Neural cell (in vitro differentiated cells): ENCODE measurements around the gene SLC10A4. TPM values are rescaled to one million over a fixed set of nuclear protein-coding genes. Genes with fewer than 3 reads are reported as not detected.
"Not testable (repeated sequence)": the region's sequence is repeated elsewhere in the genome, so short reads cannot be mapped to it uniquely, and the experiment has no call there.

Experiments
- H2AFZ ChIP-seq: fragments of 200-600, 300-800 bp; sonication (generic), shearing (Covaris generic); 2 replicates; pipeline ENCODE4 v1.6.0; 2014; ENCODE audit warnings: low read depth, mild to moderate bottlenecking, antibody characterized with exemption, low read length, moderate library complexity
- H3F3A ChIP-seq: fragments of 200-600 bp; shearing (Covaris generic); 2 replicates; pipeline ENCODE4 v1.6.1; 2016; ENCODE audit warnings: mild to moderate bottlenecking, moderate library complexity, mixed read lengths, antibody characterized with exemption, low read length; ENCODE audit not compliant: insufficient read depth, poor library complexity, severe bottlenecking
- H3K27ac ChIP-seq: fragments of 200-600, 300-800 bp; sonication (generic), shearing (Covaris generic); 2 replicates; pipeline ENCODE4 v1.5.1; 2014; ENCODE audit warnings: mild to moderate bottlenecking, low read length, moderate library complexity
- H3K27me3 ChIP-seq: fragments of 300-800, 200-600 bp; sonication (generic), shearing (Covaris generic); 2 replicates; pipeline ENCODE4 v1.6.0; 2014; ENCODE audit warnings: mild to moderate bottlenecking, low read depth, low read length, moderate library complexity; ENCODE audit not compliant: insufficient read depth
- H3K36me3 ChIP-seq: fragments of 300-800, 200-600 bp; sonication (generic), shearing (Covaris generic); 2 replicates; pipeline ENCODE4 v1.5.1; 2014; ENCODE audit warnings: mild to moderate bottlenecking, antibody characterized with exemption, low read length, moderate library complexity; ENCODE audit not compliant: insufficient read depth
- H3K4me2 ChIP-seq: fragments of 300-800, 200-600 bp; sonication (generic), shearing (Covaris generic); 2 replicates; pipeline ENCODE4 v1.6.0; 2014; ENCODE audit warnings: mild to moderate bottlenecking, low read length
- H3K4me3 ChIP-seq: fragments of 300-800, 200-600 bp; sonication (generic), shearing (Covaris generic); 2 replicates; pipeline ENCODE4 v1.5.1; 2014; ENCODE audit warnings: mild to moderate bottlenecking, low read length, moderate library complexity
- H3K79me2 ChIP-seq: fragments of 200-600 bp; shearing (Covaris generic); replicated peaks from 2 replicates; pipeline ENCODE4 v1.6.0; 2014; ENCODE audit warnings: mild to moderate bottlenecking, low read length, moderate library complexity; ENCODE audit not compliant: insufficient read depth
- H3K9ac ChIP-seq: fragments of 300-800, 200-600 bp; sonication (generic), shearing (Covaris generic); 2 replicates; pipeline ENCODE4 v1.6.1; 2016; ENCODE audit warnings: mild to moderate bottlenecking, low read length, mixed read lengths
- H3K9me2 ChIP-seq: fragments of 200-600 bp; shearing (Covaris generic); 2 replicates; pipeline ENCODE4 v1.6.1; 2016; ENCODE audit warnings: mild to moderate bottlenecking, low read length, mixed read lengths; ENCODE audit not compliant: insufficient read depth
- H3K9me3 ChIP-seq: fragments of 200-600, 300-800 bp; sonication (generic), shearing (Covaris generic); 2 replicates; pipeline ENCODE4 v1.6.1; 2016; ENCODE audit warnings: mild to moderate bottlenecking, mixed run types, low read length, moderate library complexity, mixed read lengths
- H4K20me1 ChIP-seq: fragments of 200-600 bp; shearing (Covaris generic); 2 replicates; pipeline ENCODE4 v1.6.1; 2016; ENCODE audit warnings: mild to moderate bottlenecking, mixed run types; ENCODE audit not compliant: insufficient read depth
- EP300 ChIP-seq: fragments of 450-650 bp; conservative IDR thresholded peaks from 2 replicates; pipeline ENCODE4 v1.6.1; 2014; ENCODE audit warnings: antibody characterized with exemption, mild to moderate bottlenecking, moderate library complexity; ENCODE audit not compliant: poor library complexity, severe bottlenecking
- EZH2 ChIP-seq: fragments of 200-600, 300-800 bp; shearing (Covaris generic), sonication (generic); IDR thresholded peaks from 2 replicates; pipeline ENCODE4 v1.6.1; 2014; ENCODE audit warnings: antibody characterized with exemption, low read length, borderline replicate concordance, mild to moderate bottlenecking; ENCODE audit not compliant: insufficient read depth, poor library complexity, severe bottlenecking
- MXI1 ChIP-seq: fragments of 450-650 bp; conservative IDR thresholded peaks from 2 replicates; pipeline ENCODE4 v1.6.1; 2014; ENCODE audit warnings: antibody characterized with exemption, mild to moderate bottlenecking; ENCODE audit not compliant: poor library complexity, severe bottlenecking
- POLR2AphosphoS5 ChIP-seq: IDR thresholded peaks from 2 replicates; pipeline ENCODE4 v1.6.1; 2012
- RAD21 ChIP-seq: fragments of 450-650 bp; conservative IDR thresholded peaks from 2 replicates; pipeline ENCODE4 v1.6.1; 2014; ENCODE audit warnings: antibody characterized with exemption, mild to moderate bottlenecking, moderate library complexity
- SMC3 ChIP-seq: fragments of 450-650 bp; conservative IDR thresholded peaks from 2 replicates; pipeline ENCODE4 v1.6.1; 2014; ENCODE audit warnings: antibody characterized with exemption, mild to moderate bottlenecking, moderate library complexity; ENCODE audit not compliant: poor library complexity
- TAF1 ChIP-seq: IDR thresholded peaks from 2 replicates; pipeline ENCODE4 v1.6.1; 2012; ENCODE audit warnings: low read depth
- polyA plus RNA-seq: library from polyadenylated mRNA; depleted of rRNA; stranded (reverse); fragments of >200 nt; gene quantifications from 2 replicates; pipeline ENCODE4 v1.2.3, GENCODE V29; 2014
- TF ChIP-seq, protein P1 (sequence below): fragments of 450-650 bp; IDR thresholded peaks from 2 replicates; pipeline ENCODE4 v1.5.1; 2014; ENCODE audit warnings: antibody characterized with exemption, mild to moderate bottlenecking, moderate library complexity; ENCODE audit not compliant: poor library complexity, severe bottlenecking
- TF ChIP-seq, protein P2 (sequence below): IDR thresholded peaks from 2 replicates; pipeline ENCODE4 v1.6.1; 2012; ENCODE audit warnings: borderline replicate concordance

The SLC10A4 gene
- polyA plus RNA-seq, 1 donor from 2014 or later, result 14.5 TPM

DNA sequence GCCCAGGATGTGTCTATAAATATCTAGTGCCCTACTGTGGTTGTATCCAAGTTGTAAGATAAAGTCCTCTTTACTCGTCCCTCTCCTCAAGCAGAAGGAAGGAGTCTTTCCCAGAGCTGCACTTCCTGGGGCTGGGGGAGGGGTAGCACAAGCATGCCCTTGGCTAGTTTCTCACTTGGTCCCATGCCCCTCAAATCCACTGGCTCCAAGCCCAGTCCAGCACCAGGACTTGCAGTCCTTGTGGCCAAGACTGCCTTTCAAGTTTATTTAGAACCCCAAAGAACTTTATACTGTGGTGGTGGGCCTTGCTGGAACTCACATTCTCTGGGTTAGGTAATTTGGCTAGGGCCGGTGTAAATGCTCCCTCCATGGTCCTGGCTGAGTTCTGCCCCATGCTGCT lies 43.2 kb upstream of the SLC10A4 start:
- H3K27ac ChIP-seq, result no peak overlapping the region
- no peaks in the 10 kb centered on the region for H4K20me1 ChIP-seq
- H3K36me3 ChIP-seq, result no peaks in the 10 kb centered on the region
- H3K9me2 ChIP-seq, result no peaks in the 10 kb centered on the region
- no peak overlapping the region for H2AFZ ChIP-seq
- no peaks in the 10 kb centered on the region for H3K79me2 ChIP-seq
- H3K9ac ChIP-seq, result no peak overlapping the region
- H3K4me3 ChIP-seq, result no peak overlapping the region
- H3K4me2 ChIP-seq, result no peak overlapping the region
- H3F3A ChIP-seq, result no peaks in the 10 kb centered on the region
- no peaks in the 10 kb centered on the region for H3K27me3 ChIP-seq
- H3K9me3 ChIP-seq, result no peaks in the 10 kb centered on the region
- TF ChIP-seq RAD21, result no peak

DNA sequence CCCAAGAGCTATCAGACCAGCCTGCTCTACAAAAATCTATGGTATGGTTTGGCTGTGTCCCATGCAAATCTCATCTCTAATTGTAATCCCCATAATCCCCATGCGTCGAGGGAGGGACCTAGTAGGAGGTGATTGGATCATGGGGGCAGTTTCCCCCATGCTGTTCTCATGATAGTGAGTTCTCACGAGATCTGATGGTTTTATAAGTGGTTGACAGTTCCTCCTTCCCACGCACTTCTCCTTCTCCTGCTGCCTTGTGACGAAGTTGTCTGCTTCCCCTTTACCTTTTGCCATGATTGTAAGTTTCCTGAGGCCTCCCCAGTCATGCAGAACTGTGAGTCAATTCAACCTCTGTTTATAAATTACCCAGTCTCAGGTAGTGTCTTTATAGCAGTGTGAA lies 42.2 kb upstream of the SLC10A4 start:
- not testable (repeated sequence) for H3K9ac ChIP-seq, H3K9me3 ChIP-seq, H4K20me1 ChIP-seq, H3K4me3 ChIP-seq, H3K9me2 ChIP-seq, H3K4me2 ChIP-seq, H3K27me3 ChIP-seq, H3K36me3 ChIP-seq, H3K27ac ChIP-seq, H3F3A ChIP-seq, H3K79me2 ChIP-seq, H2AFZ ChIP-seq

DNA sequence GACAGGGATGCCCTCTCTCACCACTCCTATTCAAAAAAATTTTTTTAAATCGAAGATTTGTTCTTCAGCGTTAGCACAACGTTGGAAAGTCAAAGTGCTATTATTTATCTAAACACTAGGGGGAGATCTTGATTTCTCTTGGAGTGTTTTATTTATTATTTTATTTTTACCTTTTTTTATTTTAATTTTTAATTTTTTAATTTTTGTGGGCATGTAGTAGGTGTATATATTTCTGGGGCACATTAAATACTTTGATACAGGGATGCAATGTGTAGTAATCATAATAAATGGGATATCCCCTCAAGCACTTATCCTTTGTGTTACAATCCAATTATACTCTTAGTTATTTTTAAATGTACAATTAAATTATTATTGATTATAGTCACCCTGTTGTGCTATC lies 37.4 kb upstream of the SLC10A4 start:
- H3K27ac ChIP-seq, result no peak overlapping the region
- H3K9ac ChIP-seq, result no peak overlapping the region
- no peaks in the 10 kb centered on the region for H3K9me3 ChIP-seq
- TF ChIP-seq RAD21 (peak; percentile 41), POLR2AphosphoS5 (no peak), MXI1 (no peak), TAF1 (no peak), SMC3 (peak; percentile 32), EP300 (no peak), EZH2 (no peak)
- TF ChIP-seq, protein P1, sequence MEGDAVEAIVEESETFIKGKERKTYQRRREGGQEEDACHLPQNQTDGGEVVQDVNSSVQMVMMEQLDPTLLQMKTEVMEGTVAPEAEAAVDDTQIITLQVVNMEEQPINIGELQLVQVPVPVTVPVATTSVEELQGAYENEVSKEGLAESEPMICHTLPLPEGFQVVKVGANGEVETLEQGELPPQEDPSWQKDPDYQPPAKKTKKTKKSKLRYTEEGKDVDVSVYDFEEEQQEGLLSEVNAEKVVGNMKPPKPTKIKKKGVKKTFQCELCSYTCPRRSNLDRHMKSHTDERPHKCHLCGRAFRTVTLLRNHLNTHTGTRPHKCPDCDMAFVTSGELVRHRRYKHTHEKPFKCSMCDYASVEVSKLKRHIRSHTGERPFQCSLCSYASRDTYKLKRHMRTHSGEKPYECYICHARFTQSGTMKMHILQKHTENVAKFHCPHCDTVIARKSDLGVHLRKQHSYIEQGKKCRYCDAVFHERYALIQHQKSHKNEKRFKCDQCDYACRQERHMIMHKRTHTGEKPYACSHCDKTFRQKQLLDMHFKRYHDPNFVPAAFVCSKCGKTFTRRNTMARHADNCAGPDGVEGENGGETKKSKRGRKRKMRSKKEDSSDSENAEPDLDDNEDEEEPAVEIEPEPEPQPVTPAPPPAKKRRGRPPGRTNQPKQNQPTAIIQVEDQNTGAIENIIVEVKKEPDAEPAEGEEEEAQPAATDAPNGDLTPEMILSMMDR, result peak; percentile 50
- TF ChIP-seq, protein P2, sequence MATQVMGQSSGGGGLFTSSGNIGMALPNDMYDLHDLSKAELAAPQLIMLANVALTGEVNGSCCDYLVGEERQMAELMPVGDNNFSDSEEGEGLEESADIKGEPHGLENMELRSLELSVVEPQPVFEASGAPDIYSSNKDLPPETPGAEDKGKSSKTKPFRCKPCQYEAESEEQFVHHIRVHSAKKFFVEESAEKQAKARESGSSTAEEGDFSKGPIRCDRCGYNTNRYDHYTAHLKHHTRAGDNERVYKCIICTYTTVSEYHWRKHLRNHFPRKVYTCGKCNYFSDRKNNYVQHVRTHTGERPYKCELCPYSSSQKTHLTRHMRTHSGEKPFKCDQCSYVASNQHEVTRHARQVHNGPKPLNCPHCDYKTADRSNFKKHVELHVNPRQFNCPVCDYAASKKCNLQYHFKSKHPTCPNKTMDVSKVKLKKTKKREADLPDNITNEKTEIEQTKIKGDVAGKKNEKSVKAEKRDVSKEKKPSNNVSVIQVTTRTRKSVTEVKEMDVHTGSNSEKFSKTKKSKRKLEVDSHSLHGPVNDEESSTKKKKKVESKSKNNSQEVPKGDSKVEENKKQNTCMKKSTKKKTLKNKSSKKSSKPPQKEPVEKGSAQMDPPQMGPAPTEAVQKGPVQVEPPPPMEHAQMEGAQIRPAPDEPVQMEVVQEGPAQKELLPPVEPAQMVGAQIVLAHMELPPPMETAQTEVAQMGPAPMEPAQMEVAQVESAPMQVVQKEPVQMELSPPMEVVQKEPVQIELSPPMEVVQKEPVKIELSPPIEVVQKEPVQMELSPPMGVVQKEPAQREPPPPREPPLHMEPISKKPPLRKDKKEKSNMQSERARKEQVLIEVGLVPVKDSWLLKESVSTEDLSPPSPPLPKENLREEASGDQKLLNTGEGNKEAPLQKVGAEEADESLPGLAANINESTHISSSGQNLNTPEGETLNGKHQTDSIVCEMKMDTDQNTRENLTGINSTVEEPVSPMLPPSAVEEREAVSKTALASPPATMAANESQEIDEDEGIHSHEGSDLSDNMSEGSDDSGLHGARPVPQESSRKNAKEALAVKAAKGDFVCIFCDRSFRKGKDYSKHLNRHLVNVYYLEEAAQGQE, result no peak
- no peaks in the 10 kb centered on the region for H3K79me2 ChIP-seq
- no peak overlapping the region for H3K4me3 ChIP-seq
- no peaks in the 10 kb centered on the region for H3K27me3 ChIP-seq
- H2AFZ ChIP-seq, result no peak overlapping the region
- H3K4me2 ChIP-seq, result no peak overlapping the region
- no peaks in the 10 kb centered on the region for H3K36me3 ChIP-seq
- H3F3A ChIP-seq, result no peaks in the 10 kb centered on the region
- no peaks in the 10 kb centered on the region for H4K20me1 ChIP-seq
- no peaks in the 10 kb centered on the region for H3K9me2 ChIP-seq
